SK-N-SH (cell line): ENCODE results near the gene PPP2CA.

Experiments used
- EP300 ChIP-seq, 2 experiments: IDR thresholded peaks; 2 replicates each; pipeline versions ENCODE4 v1.4.0 to v1.6.1; 2012; ENCODE audit warnings: borderline replicate concordance in 1 of 2, low read depth in 1 of 2, low read length in 1 of 2
- EZH2phosphoT487 ChIP-seq: fragments of 200-600 bp; sonication (generic); IDR thresholded peaks from 2 replicates; pipeline ENCODE4 v1.6.1; 2017; ENCODE audit warnings: low read depth, mixed run types, mild to moderate bottlenecking, antibody characterized with exemption, moderate library complexity, borderline replicate concordance
- FOXJ3 ChIP-seq: sonication (generic); formaldehyde crosslinking; IDR thresholded peaks from 2 replicates; pipeline ENCODE4 v1.5.1; 2020; ENCODE audit warnings: mild to moderate bottlenecking, missing genetic modification reagents
- JUND ChIP-seq: IDR thresholded peaks from 2 replicates; pipeline ENCODE4 v1.4.0; 2012
- NFIC ChIP-seq: IDR thresholded peaks from 2 replicates; pipeline ENCODE4 v1.4.0; 2012; ENCODE audit warnings: borderline replicate concordance
- NRF1 ChIP-seq: IDR thresholded peaks from 2 replicates; pipeline ENCODE4 v1.6.1; 2012; ENCODE audit warnings: low read depth, mild to moderate bottlenecking, low read length
- RAD21 ChIP-seq: IDR thresholded peaks from 2 replicates; pipeline ENCODE4 v1.6.1; 2012; ENCODE audit warnings: mild to moderate bottlenecking, low read length
- TAF1 ChIP-seq: IDR thresholded peaks from 2 replicates; pipeline ENCODE4 v1.6.1; 2012; ENCODE audit warnings: low read depth, mild to moderate bottlenecking, low read length, moderate library complexity, borderline replicate concordance
- TF ChIP-seq, protein P1 (sequence below): fragments of 200-600 bp; sonication (generic); IDR thresholded peaks from 2 replicates; pipeline ENCODE4 v1.6.1; 2017; ENCODE audit warnings: antibody characterized with exemption, mild to moderate bottlenecking, moderate library complexity
- TF ChIP-seq, protein P2 (sequence below): IDR thresholded peaks from 2 replicates; pipeline ENCODE4 v1.4.0; 2012; ENCODE audit warnings: low read depth
- TF ChIP-seq, protein P3 (sequence below): IDR thresholded peaks from 2 replicates; pipeline ENCODE4 v1.6.1; 2012; ENCODE audit warnings: mild to moderate bottlenecking, low read depth, low read length, moderate library complexity
- TF ChIP-seq, protein P4 (sequence below): IDR thresholded peaks from 2 replicates; pipeline ENCODE4; 2012

DNA sequence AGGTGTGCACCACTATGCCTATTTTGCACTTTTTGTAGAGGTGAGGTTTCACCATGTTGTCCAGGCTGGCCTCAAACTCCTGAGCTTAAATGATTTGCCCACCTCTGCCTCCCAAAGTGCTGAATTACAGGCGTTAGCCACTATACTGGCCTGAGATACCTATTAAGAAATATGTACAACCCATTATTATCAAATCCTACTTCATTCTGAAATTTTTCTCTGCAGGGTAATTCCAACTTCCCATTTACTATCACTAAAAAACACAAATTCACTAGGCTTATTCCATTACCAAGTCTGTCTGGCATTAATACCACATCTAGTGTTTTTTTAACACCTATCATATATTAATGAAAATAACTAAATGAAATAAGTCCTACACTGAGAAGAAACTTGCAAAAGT lies 18.2 kb downstream of the PPP2CA start:
- TF ChIP-seq, protein P1, sequence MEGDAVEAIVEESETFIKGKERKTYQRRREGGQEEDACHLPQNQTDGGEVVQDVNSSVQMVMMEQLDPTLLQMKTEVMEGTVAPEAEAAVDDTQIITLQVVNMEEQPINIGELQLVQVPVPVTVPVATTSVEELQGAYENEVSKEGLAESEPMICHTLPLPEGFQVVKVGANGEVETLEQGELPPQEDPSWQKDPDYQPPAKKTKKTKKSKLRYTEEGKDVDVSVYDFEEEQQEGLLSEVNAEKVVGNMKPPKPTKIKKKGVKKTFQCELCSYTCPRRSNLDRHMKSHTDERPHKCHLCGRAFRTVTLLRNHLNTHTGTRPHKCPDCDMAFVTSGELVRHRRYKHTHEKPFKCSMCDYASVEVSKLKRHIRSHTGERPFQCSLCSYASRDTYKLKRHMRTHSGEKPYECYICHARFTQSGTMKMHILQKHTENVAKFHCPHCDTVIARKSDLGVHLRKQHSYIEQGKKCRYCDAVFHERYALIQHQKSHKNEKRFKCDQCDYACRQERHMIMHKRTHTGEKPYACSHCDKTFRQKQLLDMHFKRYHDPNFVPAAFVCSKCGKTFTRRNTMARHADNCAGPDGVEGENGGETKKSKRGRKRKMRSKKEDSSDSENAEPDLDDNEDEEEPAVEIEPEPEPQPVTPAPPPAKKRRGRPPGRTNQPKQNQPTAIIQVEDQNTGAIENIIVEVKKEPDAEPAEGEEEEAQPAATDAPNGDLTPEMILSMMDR, result no peak
- TF ChIP-seq EP300 (IDR thresholded peaks at IDR 0.05; ENCODE audit: borderline replicate concordance in 1 of 2, low read depth in 1 of 2, low read length in 1 of 2), result no peak
- TF ChIP-seq, protein P2, sequence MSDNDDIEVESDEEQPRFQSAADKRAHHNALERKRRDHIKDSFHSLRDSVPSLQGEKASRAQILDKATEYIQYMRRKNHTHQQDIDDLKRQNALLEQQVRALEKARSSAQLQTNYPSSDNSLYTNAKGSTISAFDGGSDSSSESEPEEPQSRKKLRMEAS, result no peak
- no peak for TF ChIP-seq FOXJ3 (CRISPR knock-in tag)
- no peak for TF ChIP-seq RAD21
- TF ChIP-seq, protein P3, sequence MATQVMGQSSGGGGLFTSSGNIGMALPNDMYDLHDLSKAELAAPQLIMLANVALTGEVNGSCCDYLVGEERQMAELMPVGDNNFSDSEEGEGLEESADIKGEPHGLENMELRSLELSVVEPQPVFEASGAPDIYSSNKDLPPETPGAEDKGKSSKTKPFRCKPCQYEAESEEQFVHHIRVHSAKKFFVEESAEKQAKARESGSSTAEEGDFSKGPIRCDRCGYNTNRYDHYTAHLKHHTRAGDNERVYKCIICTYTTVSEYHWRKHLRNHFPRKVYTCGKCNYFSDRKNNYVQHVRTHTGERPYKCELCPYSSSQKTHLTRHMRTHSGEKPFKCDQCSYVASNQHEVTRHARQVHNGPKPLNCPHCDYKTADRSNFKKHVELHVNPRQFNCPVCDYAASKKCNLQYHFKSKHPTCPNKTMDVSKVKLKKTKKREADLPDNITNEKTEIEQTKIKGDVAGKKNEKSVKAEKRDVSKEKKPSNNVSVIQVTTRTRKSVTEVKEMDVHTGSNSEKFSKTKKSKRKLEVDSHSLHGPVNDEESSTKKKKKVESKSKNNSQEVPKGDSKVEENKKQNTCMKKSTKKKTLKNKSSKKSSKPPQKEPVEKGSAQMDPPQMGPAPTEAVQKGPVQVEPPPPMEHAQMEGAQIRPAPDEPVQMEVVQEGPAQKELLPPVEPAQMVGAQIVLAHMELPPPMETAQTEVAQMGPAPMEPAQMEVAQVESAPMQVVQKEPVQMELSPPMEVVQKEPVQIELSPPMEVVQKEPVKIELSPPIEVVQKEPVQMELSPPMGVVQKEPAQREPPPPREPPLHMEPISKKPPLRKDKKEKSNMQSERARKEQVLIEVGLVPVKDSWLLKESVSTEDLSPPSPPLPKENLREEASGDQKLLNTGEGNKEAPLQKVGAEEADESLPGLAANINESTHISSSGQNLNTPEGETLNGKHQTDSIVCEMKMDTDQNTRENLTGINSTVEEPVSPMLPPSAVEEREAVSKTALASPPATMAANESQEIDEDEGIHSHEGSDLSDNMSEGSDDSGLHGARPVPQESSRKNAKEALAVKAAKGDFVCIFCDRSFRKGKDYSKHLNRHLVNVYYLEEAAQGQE, result no peak
- TF ChIP-seq, protein P4, sequence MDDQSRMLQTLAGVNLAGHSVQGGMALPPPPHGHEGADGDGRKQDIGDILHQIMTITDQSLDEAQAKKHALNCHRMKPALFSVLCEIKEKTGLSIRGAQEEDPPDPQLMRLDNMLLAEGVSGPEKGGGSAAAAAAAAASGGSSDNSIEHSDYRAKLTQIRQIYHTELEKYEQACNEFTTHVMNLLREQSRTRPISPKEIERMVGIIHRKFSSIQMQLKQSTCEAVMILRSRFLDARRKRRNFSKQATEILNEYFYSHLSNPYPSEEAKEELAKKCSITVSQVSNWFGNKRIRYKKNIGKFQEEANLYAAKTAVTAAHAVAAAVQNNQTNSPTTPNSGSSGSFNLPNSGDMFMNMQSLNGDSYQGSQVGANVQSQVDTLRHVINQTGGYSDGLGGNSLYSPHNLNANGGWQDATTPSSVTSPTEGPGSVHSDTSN, result no peak
- TF ChIP-seq EZH2phosphoT487, result no peak
- no peak for TF ChIP-seq NFIC
- no peak for TF ChIP-seq NRF1
- no peak for TF ChIP-seq JUND
- no peak for TF ChIP-seq TAF1
